HepG2 (cell line): ENCODE measurements around the gene SLC22A23. TPM values are rescaled to one million over a fixed set of nuclear protein-coding genes. Genes with fewer than 3 reads are reported as not detected.

Source experiments
- ATAC-seq: fragments of 200-7000 bp; cut with Tn5 transposase; 3 replicates; pipeline ENCODE4 v1.9.1; 2020; ENCODE audit warnings: mild to moderate bottlenecking, moderate library complexity
- BruUV-seq: library from RNA; stranded (reverse); fragments of 400-500 nt; replicated peaks from 2 replicates; lab custom pipeline; 2021; lab: Mats Ljungman, UMichigan
- CTCF ChIA-PET: fragments of 300-600 bp; formaldehyde crosslinking; extraction: SDS; loops from one replicate; lab custom pipeline; 2021; ENCODE audit warnings: low total read pairs, inconsistent platforms, low intra/inter-chr PET ratio; lab: Yijun Ruan, JAX
- POLR2A ChIA-PET: fragments of 350-600 bp; sonication (Branson Sonifier 250); formaldehyde crosslinking; loops from one replicate; lab custom pipeline; 2020; ENCODE audit warnings: antibody characterized with exemption, inconsistent platforms; lab: Yijun Ruan, JAX
- DNase-seq: peaks from one replicate; pipeline ENCODE4 v3.0.0-alpha.2; 2015; ENCODE audit warnings: low spot score
- FAIRE-seq: peaks from 3 replicates; lab custom pipeline; 2011; peaks lifted over from hg19 to GRCh38; lab: Jason Lieb, UNC
- H2AFZ ChIP-seq: one replicate; pipeline ENCODE4 v1.6.1; 2011; ENCODE audit warnings: low read length, inconsistent platforms
- H3K27ac ChIP-seq: fragments of 300-600 bp; 3 replicates; pipeline ENCODE4 v1.8.0; 2011; ENCODE audit warnings: mixed run types, mild to moderate bottlenecking, mixed read lengths, low read length, inconsistent platforms; ENCODE audit not compliant: insufficient read depth; ENCODE audit errors: extremely low read length
- H3K27me3 ChIP-seq, 2 experiments: fragments of 200-600 bp in 1 of 2; 2 replicates in 1 of 2; 3 replicates in 1 of 2; pipeline versions ENCODE4 v1.6.0 to v1.8.0; 2011; ENCODE audit warnings: low read length in 2 of 2, mild to moderate bottlenecking in 2 of 2, moderate library complexity in 2 of 2, inconsistent platforms in 1 of 2; ENCODE audit not compliant: insufficient read depth in 2 of 2, control insufficient read depth in 1 of 2
- H3K36me3 ChIP-seq, 2 experiments: fragments of 200-600 bp in 1 of 2; replicated peaks in 1 of 2; 2 replicates in 1 of 2; 3 replicates in 1 of 2; pipeline versions ENCODE4 v1.5.1 to v1.8.0; 2011; ENCODE audit warnings: low read length in 2 of 2, inconsistent platforms in 1 of 2; ENCODE audit not compliant: insufficient read depth in 2 of 2, control insufficient read depth in 1 of 2
- H3K4me1 ChIP-seq: 2 replicates; pipeline ENCODE4 v1.5.1; 2012; ENCODE audit warnings: low read length, inconsistent platforms; ENCODE audit not compliant: insufficient read depth
- H3K4me2 ChIP-seq: 2 replicates; pipeline ENCODE4 v1.6.0; 2011; ENCODE audit warnings: low read depth, low read length, inconsistent platforms
- H3K4me3 ChIP-seq, 3 experiments: fragments of 200-600 bp in 1 of 3; sonication (generic), shearing (Covaris generic) in 1 of 3; replicated peaks in 1 of 3; 2 replicates each; pipeline ENCODE4 v1.5.1; 2011 to 2016; ENCODE audit warnings: low read length in 3 of 3, inconsistent platforms in 2 of 3, low read depth in 2 of 3, mild to moderate bottlenecking in 2 of 3, control low read depth in 1 of 3, mixed read lengths in 1 of 3; ENCODE audit not compliant: insufficient read depth in 1 of 3
- H3K79me2 ChIP-seq: one replicate; pipeline ENCODE4 v1.6.1; 2011; ENCODE audit warnings: low read length, inconsistent platforms; ENCODE audit not compliant: insufficient read depth
- H3K9ac ChIP-seq: 2 replicates; pipeline ENCODE4 v1.6.0; 2011; ENCODE audit warnings: mild to moderate bottlenecking, low read depth, low read length, inconsistent platforms; ENCODE audit not compliant: insufficient read depth
- H3K9me3 ChIP-seq: 2 replicates; pipeline ENCODE4 v1.5.1; 2012; ENCODE audit warnings: mild to moderate bottlenecking, low read length
- H4K20me1 ChIP-seq: 2 replicates; pipeline ENCODE4 v1.6.0; 2011; ENCODE audit warnings: inconsistent platforms, mild to moderate bottlenecking, low read length, moderate library complexity; ENCODE audit not compliant: insufficient read depth
- ARID2 ChIP-seq: sonication (generic); formaldehyde crosslinking; IDR thresholded peaks from 2 replicates; pipeline ENCODE4 v1.8.1; 2022; ENCODE audit warnings: mild to moderate bottlenecking, missing genetic modification reagents, borderline replicate concordance
- CEBPB ChIP-seq: IDR thresholded peaks from 2 replicates; pipeline ENCODE4 v1.6.1; 2011; ENCODE audit warnings: low read depth, low read length, improper control_type of control experiment, borderline replicate concordance
- KDM5A ChIP-seq: fragments of 200-600 bp; sonication (generic); IDR thresholded peaks from 2 replicates; pipeline ENCODE4 v1.7.0; 2018; ENCODE audit warnings: antibody characterized with exemption, mild to moderate bottlenecking, low read length, borderline replicate concordance
- MATR3 ChIP-seq: sonication (generic); formaldehyde crosslinking; IDR thresholded peaks from 2 replicates; pipeline ENCODE4 v1.4.0; 2020; ENCODE audit warnings: missing genetic modification reagents
- NFYC ChIP-seq: IDR thresholded peaks from 2 replicates; pipeline ENCODE4 v1.6.1; 2016; ENCODE audit warnings: missing genetic modification reagents, missing compliant biosample characterization
- NPAS2 ChIP-seq: sonication (generic); formaldehyde crosslinking; IDR thresholded peaks from 2 replicates; pipeline ENCODE4 v1.8.0; 2022; ENCODE audit warnings: mild to moderate bottlenecking, missing genetic modification reagents, borderline replicate concordance
- NR3C1 ChIP-seq: sonication (generic); formaldehyde crosslinking; IDR thresholded peaks from 2 replicates; pipeline ENCODE4 v1.4.0; 2020; ENCODE audit warnings: missing genetic modification reagents
- ZNF230 ChIP-seq: sonication (generic); formaldehyde crosslinking; IDR thresholded peaks from 2 replicates; pipeline ENCODE4 v1.4.0; 2020; ENCODE audit warnings: mild to moderate bottlenecking, missing genetic modification reagents
- ZNF616 ChIP-seq: sonication (generic); formaldehyde crosslinking; IDR thresholded peaks from 2 replicates; pipeline ENCODE4 v1.5.0; 2020; ENCODE audit warnings: low read depth, mild to moderate bottlenecking, missing genetic modification reagents
- WGBS: methylation state at CpG from one replicate; pipeline ENCODE4 v1.1.6; 2017; ENCODE audit warnings: low lambda C conversion rate; 5-methylcytosine and 5-hydroxymethylcytosine counted together
- in situ Hi-C: cut with HindIII; loops from 2 replicates; pipeline ENCODE4 v1.10.0; 2017; ENCODE audit warnings: low pct_unique_long_range_greater_than_20kb; ENCODE audit not compliant: extremely low pct_ligation_motif_present
- intact Hi-C: fragments of 100-400 bp; cut with micrococcal nuclease; formaldehyde crosslinking; loops from one replicate; pipeline ENCODE4 v1.10.0; 2022; ENCODE audit not compliant: unreplicated experiment
- polyA plus RNA-seq, 8 experiments: library from polyadenylated mRNA; depleted of rRNA in 3 of 8; stranded (reverse) in 7 of 8; unstranded in 1 of 8; fragments of >200 nt; fragmentation: Illumina TruSeq in 4 of 8; extraction: Trizol in 4 of 8; gene quantifications; 2 replicates each; pipeline versions ENCODE4 v1.2.1 to v1.2.3, GENCODE V29; 2011 to 2016; ENCODE audit warnings: low read depth in 4 of 8, missing spikeins in 1 of 8, mixed read lengths in 1 of 8; ENCODE audit not compliant: insufficient read depth in 1 of 8
- total RNA-seq, 5 experiments: library from RNA; depleted of rRNA; stranded (reverse); fragments of >200 nt; fragmentation: Illumina TruSeq; extraction: Trizol; gene quantifications; 2 replicates each; pipeline ENCODE4 v1.2.3, GENCODE V29; 2016; ENCODE audit warnings: low read depth in 1 of 5
- TF ChIP-seq, protein P1 (sequence below): sonication (generic); formaldehyde crosslinking; IDR thresholded peaks from 2 replicates; pipeline ENCODE4 v1.8.0; 2022; ENCODE audit warnings: missing genetic modification reagents, mild to moderate bottlenecking, borderline replicate concordance
- TF ChIP-seq, protein P2 (sequence below): sonication (generic); formaldehyde crosslinking; conservative IDR thresholded peaks from 2 replicates; pipeline ENCODE4 v1.4.0; 2020; ENCODE audit warnings: missing genetic modification reagents
- TF ChIP-seq, protein P3 (sequence below): sonication (generic); formaldehyde crosslinking; IDR thresholded peaks from 2 replicates; pipeline ENCODE4 v1.8.1; 2023; ENCODE audit warnings: missing genetic modification reagents, mild to moderate bottlenecking, borderline replicate concordance
- TF ChIP-seq, protein P4 (sequence below): IDR thresholded peaks from 2 replicates; pipeline ENCODE4 v1.6.1; 2016; ENCODE audit warnings: control low read depth
- TF ChIP-seq, protein P5 (sequence below): sonication (generic); formaldehyde crosslinking; IDR thresholded peaks from 2 replicates; pipeline ENCODE4 v1.4.0; 2020; ENCODE audit warnings: missing genetic modification reagents

The SLC22A23 gene
- total and polyA plus RNA-seq, 2 of the 13 experiments (the other 11 are each of a cell fraction or from before 2014, with no cell fraction given): 11.8 to 17.5 TPM

GRCh38 chr6:3410385-3411360 lies 46.2 kb downstream of the SLC22A23 start:
- ATAC-seq: peak; percentile 71
- H3K4me1 ChIP-seq: peaks cover 100% of the 10 kb centered on the region
- TF ChIP-seq ARID2 (CRISPR knock-in tag) (0 out of 2 replicates have a peak, but pooled peaks have one; percentile 53), CEBPB (peak; percentile 44; the same call in 1 of the 2 replicates), ZNF230 (peak; percentile 88), NFYC (CRISPR knock-in tag) (no peak), NR3C1 (CRISPR knock-in tag) (no peak), KDM5A (0 out of 2 replicates have a peak, but pooled peaks have one; percentile 28), NPAS2 (CRISPR knock-in tag) (no peak), MATR3 (CRISPR knock-in tag) (no peak), ZNF616 (CRISPR knock-in tag) (no peak)
- TF ChIP-seq, protein P1, sequence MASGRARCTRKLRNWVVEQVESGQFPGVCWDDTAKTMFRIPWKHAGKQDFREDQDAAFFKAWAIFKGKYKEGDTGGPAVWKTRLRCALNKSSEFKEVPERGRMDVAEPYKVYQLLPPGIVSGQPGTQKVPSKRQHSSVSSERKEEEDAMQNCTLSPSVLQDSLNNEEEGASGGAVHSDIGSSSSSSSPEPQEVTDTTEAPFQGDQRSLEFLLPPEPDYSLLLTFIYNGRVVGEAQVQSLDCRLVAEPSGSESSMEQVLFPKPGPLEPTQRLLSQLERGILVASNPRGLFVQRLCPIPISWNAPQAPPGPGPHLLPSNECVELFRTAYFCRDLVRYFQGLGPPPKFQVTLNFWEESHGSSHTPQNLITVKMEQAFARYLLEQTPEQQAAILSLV: no peak
- TF ChIP-seq, protein P2, sequence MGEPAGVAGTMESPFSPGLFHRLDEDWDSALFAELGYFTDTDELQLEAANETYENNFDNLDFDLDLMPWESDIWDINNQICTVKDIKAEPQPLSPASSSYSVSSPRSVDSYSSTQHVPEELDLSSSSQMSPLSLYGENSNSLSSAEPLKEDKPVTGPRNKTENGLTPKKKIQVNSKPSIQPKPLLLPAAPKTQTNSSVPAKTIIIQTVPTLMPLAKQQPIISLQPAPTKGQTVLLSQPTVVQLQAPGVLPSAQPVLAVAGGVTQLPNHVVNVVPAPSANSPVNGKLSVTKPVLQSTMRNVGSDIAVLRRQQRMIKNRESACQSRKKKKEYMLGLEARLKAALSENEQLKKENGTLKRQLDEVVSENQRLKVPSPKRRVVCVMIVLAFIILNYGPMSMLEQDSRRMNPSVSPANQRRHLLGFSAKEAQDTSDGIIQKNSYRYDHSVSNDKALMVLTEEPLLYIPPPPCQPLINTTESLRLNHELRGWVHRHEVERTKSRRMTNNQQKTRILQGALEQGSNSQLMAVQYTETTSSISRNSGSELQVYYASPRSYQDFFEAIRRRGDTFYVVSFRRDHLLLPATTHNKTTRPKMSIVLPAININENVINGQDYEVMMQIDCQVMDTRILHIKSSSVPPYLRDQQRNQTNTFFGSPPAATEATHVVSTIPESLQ: no peak
- TF ChIP-seq, protein P3, sequence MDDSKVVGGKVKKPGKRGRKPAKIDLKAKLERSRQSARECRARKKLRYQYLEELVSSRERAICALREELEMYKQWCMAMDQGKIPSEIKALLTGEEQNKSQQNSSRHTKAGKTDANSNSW (CRISPR knock-in tag): no peak
- TF ChIP-seq, protein P4, sequence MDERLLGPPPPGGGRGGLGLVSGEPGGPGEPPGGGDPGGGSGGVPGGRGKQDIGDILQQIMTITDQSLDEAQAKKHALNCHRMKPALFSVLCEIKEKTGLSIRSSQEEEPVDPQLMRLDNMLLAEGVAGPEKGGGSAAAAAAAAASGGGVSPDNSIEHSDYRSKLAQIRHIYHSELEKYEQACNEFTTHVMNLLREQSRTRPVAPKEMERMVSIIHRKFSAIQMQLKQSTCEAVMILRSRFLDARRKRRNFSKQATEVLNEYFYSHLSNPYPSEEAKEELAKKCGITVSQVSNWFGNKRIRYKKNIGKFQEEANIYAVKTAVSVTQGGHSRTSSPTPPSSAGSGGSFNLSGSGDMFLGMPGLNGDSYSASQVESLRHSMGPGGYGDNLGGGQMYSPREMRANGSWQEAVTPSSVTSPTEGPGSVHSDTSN: no peak
- TF ChIP-seq, protein P5, sequence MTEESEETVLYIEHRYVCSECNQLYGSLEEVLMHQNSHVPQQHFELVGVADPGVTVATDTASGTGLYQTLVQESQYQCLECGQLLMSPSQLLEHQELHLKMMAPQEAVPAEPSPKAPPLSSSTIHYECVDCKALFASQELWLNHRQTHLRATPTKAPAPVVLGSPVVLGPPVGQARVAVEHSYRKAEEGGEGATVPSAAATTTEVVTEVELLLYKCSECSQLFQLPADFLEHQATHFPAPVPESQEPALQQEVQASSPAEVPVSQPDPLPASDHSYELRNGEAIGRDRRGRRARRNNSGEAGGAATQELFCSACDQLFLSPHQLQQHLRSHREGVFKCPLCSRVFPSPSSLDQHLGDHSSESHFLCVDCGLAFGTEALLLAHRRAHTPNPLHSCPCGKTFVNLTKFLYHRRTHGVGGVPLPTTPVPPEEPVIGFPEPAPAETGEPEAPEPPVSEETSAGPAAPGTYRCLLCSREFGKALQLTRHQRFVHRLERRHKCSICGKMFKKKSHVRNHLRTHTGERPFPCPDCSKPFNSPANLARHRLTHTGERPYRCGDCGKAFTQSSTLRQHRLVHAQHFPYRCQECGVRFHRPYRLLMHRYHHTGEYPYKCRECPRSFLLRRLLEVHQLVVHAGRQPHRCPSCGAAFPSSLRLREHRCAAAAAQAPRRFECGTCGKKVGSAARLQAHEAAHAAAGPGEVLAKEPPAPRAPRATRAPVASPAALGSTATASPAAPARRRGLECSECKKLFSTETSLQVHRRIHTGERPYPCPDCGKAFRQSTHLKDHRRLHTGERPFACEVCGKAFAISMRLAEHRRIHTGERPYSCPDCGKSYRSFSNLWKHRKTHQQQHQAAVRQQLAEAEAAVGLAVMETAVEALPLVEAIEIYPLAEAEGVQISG (CRISPR knock-in tag): peak; percentile 56

More at GRCh38 chr6:3410385-3411360, 46.2 kb downstream of the SLC22A23 start:
- Histone ChIP-seq H3K36me3 (peaks cover 10 to 47% of the 10 kb centered on the region in 2 experiments), H3K27ac (peak overlapping the region; percentile 93), H3K9me3 (no peaks in the 10 kb centered on the region; the same call in 1 of the 2 replicates), H2AFZ (no peak overlapping the region), H3K27me3 (no peaks in the 10 kb centered on the region), H3K9ac (peak overlapping the region; percentile 74), H3K79me2 (peaks cover 48% of the 10 kb centered on the region), H3K4me2 (peak overlapping the region; percentile 84), H3K4me3 (peak overlapping the region; percentile 21 to 61 (median 23)), H4K20me1 (no peaks in the 10 kb centered on the region)
- intact Hi-C loops (loop anchor here (1.0 to 10.0 kb wide), 5 partner anchors 30 to 322 kb away; no protein-coding TSS in a partner anchor), in situ Hi-C loops (loop anchor here (5.0 kb wide), 1 partner anchor 92 kb away; no protein-coding TSS in a partner anchor)
- WGBS: 1% methylated on average over 15 of the region's 15 CpGs
- FAIRE-seq: peak; percentile 68
- BruUV-seq: TSS peak; percentile 77
- POLR2A ChIA-PET: interaction anchor here (0.7 to 12.5 kb wide), 14 partner anchors 8 to 92 kb away, joined by 3 to 271 read pairs (median 5); partner anchors contain the start of gene SLC22A23
- CTCF ChIA-PET: interaction anchor here (1.5 to 2.5 kb wide), 4 partner anchors 47 to 321 kb away, joined by 4 to 8 read pairs (median 6); partner anchors contain the start of gene SLC22A23
- peak; percentile 95 for DNase-seq
